ENCODE data around the gene PRM3. TPM values are rescaled to one million over a fixed set of nuclear protein-coding genes. Genes with fewer than 3 reads are reported as not detected.
"Not testable (repeated sequence)": the region's sequence is repeated elsewhere in the genome, so short reads cannot be mapped to it uniquely, and the experiment has no call there.

Gene PRM3
- total RNA-seq, 1 experiment from 2014 or later: not detected

DNA sequence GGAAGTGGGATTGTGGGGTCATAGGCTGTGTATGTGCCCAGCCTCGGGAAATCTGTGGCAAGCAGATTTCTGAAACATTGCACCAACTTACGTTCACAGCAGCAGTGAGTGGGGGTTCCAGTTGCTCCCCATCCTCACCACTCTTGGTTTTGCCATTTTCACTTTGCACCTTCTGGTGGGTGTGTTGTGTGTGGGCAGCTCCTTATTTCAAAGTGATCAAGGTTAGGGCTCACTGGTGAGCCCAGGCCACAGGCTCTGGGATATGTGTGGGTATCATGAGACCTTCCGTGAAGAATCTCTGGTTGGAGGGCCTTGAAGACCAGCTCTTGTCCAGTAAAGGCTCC lies 37.2 kb upstream of the PRM3 start:
- no peak overlapping the region for H3K4me3 ChIP-seq
- peaks cover 67% of the 10 kb centered on the region for H3K4me1 ChIP-seq (replicated peaks)
- H3K9me3 ChIP-seq (replicated peaks): no peaks in the 10 kb centered on the region
- no peaks in the 10 kb centered on the region for H3K36me3 ChIP-seq
- no peaks in the 10 kb centered on the region for H3K27me3 ChIP-seq (replicated peaks)
- peak overlapping the region; percentile 69 for H3K27ac ChIP-seq
- no peak for DNase-seq (ENCODE audit: low read depth in 1 of 2, low spot score in 2 of 2)

GRCh38 chr16:11309895-11310633 lies 36.6 kb upstream of the PRM3 start:
- Histone ChIP-seq H3K4me1 (replicated peaks) (peaks cover 63% of the 10 kb centered on the region), H3K27ac (peak overlapping the region; percentile 69), H3K9me3 (replicated peaks) (no peaks in the 10 kb centered on the region), H3K36me3 (no peaks in the 10 kb centered on the region), H3K4me3 (no peak overlapping the region), H3K27me3 (replicated peaks) (no peaks in the 10 kb centered on the region)
- DNase-seq (ENCODE audit: low read depth in 1 of 2, low spot score in 2 of 2): peak; percentile 94 to 98

DNA sequence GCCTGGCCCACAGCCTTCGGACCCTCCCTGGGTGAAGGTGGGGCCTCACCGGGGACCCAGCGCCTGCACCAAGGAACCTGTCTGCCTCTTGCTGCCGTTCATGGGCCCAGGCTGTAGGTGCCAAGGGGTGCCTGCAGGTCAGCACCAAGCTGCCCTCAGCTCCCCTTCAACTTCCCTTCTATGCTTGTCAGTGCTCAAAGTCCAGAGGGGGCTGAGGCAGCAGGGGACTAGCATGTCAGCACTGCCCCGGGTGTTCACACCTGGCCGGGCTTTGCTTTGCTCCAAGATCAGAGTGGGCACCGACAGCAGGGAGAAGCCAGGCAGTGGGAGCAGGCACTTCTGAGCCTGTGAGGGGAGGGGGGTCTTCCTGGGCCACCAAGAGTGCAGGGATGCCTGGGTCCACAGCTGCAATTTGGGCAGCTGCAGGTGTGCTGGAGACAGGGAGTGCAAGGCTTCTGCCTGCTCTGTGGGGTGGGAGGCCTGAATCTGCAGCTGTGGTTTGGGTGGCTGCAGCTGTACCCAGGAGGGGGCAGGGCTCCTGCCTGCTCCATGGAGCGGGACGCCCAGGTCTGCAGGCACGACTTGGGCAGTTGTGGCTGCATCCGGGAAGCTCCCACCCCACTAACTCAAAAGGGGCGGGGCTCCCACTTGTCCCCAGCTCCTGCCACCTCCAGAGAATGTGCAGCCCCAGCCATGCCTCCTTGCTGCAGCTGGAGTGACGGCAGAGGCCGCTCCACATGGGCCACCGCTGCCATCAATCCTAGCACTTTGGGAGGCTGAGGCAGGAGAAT lies 35.3 kb upstream of the PRM3 start:
- no peak for DNase-seq (ENCODE audit: low read depth in 1 of 2, low spot score in 2 of 2)
- no peaks in the 10 kb centered on the region for H3K36me3 ChIP-seq
- H3K4me1 ChIP-seq (replicated peaks): peaks cover 55% of the 10 kb centered on the region
- H3K9me3 ChIP-seq (replicated peaks): no peaks in the 10 kb centered on the region
- H3K27ac ChIP-seq: no peak overlapping the region
- H3K4me3 ChIP-seq: no peak overlapping the region
- H3K27me3 ChIP-seq (replicated peaks): no peaks in the 10 kb centered on the region

- H3K4me1 ChIP-seq (replicated peaks): peaks cover 50% of the 10 kb centered on the region
- H3K27ac ChIP-seq: no peak overlapping the region
- DNase-seq (ENCODE audit: low read depth in 1 of 2, low spot score in 2 of 2): no peak
- H3K9me3 ChIP-seq (replicated peaks): no peaks in the 10 kb centered on the region
- no peak overlapping the region for H3K4me3 ChIP-seq
- H3K27me3 ChIP-seq (replicated peaks): no peaks in the 10 kb centered on the region
- no peaks in the 10 kb centered on the region for H3K36me3 ChIP-seq
Measured at GRCh38 chr16:11307639-11308492, 34.4 kb upstream of the PRM3 start.

DNA sequence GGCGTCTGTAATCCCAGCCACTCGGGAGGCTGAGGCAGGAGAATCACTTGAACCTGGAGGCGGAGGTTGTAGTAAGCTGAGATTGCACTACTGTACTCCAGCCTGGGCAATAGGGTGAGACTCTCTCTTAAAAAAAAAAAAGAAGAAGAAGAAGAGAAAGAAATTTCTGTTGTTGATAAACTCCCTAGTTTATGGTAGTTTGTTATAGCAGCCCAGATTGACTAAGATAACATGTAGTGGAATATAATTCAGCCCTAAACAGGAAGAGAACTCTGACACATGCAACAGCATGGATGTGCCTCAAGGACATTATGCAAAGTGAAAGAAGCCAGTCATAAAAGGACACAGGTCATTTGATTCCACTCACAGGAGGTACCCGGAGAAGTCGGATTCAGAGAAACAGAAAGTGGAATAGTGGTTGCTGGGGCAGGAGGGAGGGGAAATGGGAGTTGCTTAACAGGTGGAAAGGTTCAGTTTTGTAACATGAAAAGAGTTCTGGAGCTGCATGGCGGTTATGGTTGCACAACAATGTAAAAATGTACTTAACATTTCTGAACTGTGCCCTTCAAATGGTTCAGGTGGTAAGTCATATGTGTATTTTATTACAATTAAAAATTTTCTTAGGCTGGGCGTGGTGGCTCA lies 33.7 kb upstream of the PRM3 start:
- H3K9me3 ChIP-seq (replicated peaks): no peaks in the 10 kb centered on the region
- H3K36me3 ChIP-seq: no peaks in the 10 kb centered on the region
- H3K4me1 ChIP-seq (replicated peaks): peaks cover 46% of the 10 kb centered on the region
- no peak for DNase-seq (ENCODE audit: low read depth in 1 of 2, low spot score in 2 of 2)
- no peak overlapping the region for H3K27ac ChIP-seq
- no peaks in the 10 kb centered on the region for H3K27me3 ChIP-seq (replicated peaks)
- no peak overlapping the region for H3K4me3 ChIP-seq

GRCh38 chr16:11306381-11306780 lies 33.0 kb upstream of the PRM3 start:
- no peak for DNase-seq (ENCODE audit: low read depth in 1 of 2, low spot score in 2 of 2)
- Histone ChIP-seq H3K36me3 (no peaks in the 10 kb centered on the region), H3K27me3 (replicated peaks) (no peaks in the 10 kb centered on the region), H3K9me3 (replicated peaks) (no peaks in the 10 kb centered on the region), H3K27ac (no peak overlapping the region), H3K4me3 (no peak overlapping the region), H3K4me1 (replicated peaks) (peaks cover 46% of the 10 kb centered on the region)

GRCh38 chr16:11303405-11304138 lies 30.1 kb upstream of the PRM3 start:
- no peaks in the 10 kb centered on the region for H3K27me3 ChIP-seq (replicated peaks)
- H3K4me3 ChIP-seq: no peak overlapping the region
- no peak overlapping the region for H3K27ac ChIP-seq
- no peaks in the 10 kb centered on the region for H3K36me3 ChIP-seq
- no peak for DNase-seq (ENCODE audit: low read depth in 1 of 2, low spot score in 2 of 2)
- H3K9me3 ChIP-seq (replicated peaks): no peaks in the 10 kb centered on the region
- H3K4me1 ChIP-seq (replicated peaks): peaks cover 18% of the 10 kb centered on the region

DNA sequence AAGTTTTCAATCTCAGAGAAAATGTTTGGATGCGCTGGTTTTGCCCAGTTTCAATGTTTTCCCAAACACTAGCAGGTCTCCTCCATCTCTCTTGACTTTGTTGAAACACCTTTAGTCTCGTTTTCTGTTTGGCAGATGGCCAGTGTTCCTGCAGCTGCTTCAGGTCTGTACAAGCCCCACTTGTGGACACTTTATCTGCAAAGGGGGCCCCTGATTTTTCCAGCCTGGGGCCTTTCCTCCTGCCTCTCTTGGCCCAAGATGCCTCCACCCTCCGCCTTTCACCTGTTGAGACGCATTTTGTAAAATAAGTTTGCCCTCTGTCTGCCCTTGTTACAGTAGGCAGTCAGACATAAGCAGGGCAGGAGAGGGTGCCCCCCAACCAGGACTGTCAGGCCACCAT lies 29.5 kb upstream of the PRM3 start:
- no peak overlapping the region for H3K4me3 ChIP-seq
- no peak for DNase-seq (ENCODE audit: low read depth in 1 of 2, low spot score in 2 of 2)
- no peak overlapping the region for H3K27ac ChIP-seq
- no peaks in the 10 kb centered on the region for H3K27me3 ChIP-seq (replicated peaks)
- H3K9me3 ChIP-seq (replicated peaks): no peaks in the 10 kb centered on the region
- no peaks in the 10 kb centered on the region for H3K36me3 ChIP-seq
- peaks cover 18% of the 10 kb centered on the region for H3K4me1 ChIP-seq (replicated peaks)

- H3K4me1 ChIP-seq (replicated peaks): peaks cover 29% of the 10 kb centered on the region
- no peak for DNase-seq (ENCODE audit: low read depth in 1 of 2, low spot score in 2 of 2)
- H3K36me3 ChIP-seq: no peaks in the 10 kb centered on the region
- H3K9me3 ChIP-seq (replicated peaks): no peaks in the 10 kb centered on the region
- no peak overlapping the region for H3K4me3 ChIP-seq
- H3K27me3 ChIP-seq (replicated peaks): no peaks in the 10 kb centered on the region
- no peak overlapping the region for H3K27ac ChIP-seq
Measured at GRCh38 chr16:11301645-11302501, 28.4 kb upstream of the PRM3 start.

DNA sequence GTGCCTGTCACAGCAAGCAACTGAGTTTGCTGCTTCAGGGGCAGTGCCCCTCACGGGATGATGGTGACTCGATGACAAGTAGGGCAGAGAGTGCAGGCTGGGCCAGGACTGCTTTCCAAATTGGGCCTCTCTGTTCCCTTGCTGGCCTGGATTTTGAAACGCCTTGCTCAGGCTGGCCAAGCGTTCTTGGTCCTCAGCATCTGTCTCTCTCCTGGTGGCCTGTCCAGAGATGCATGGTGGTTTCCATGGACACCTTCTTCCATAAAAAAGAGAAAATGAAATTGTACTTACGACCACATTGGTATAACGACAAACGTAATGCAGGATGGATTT lies 27.1 kb upstream of the PRM3 start:
- no peaks in the 10 kb centered on the region for H3K9me3 ChIP-seq (replicated peaks)
- H3K27ac ChIP-seq: no peak overlapping the region
- H3K36me3 ChIP-seq: no peaks in the 10 kb centered on the region
- peaks cover 37% of the 10 kb centered on the region for H3K4me1 ChIP-seq (replicated peaks)
- DNase-seq (ENCODE audit: low read depth in 1 of 2, low spot score in 2 of 2): no peak
- no peak overlapping the region for H3K4me3 ChIP-seq
- H3K27me3 ChIP-seq (replicated peaks): no peaks in the 10 kb centered on the region

- no peak for DNase-seq (ENCODE audit: low read depth in 1 of 2, low spot score in 2 of 2)
- Histone ChIP-seq H3K4me1 (replicated peaks) (peaks cover 37% of the 10 kb centered on the region), H3K27me3 (replicated peaks) (no peaks in the 10 kb centered on the region), H3K4me3 (no peak overlapping the region), H3K9me3 (replicated peaks) (no peaks in the 10 kb centered on the region), H3K36me3 (no peaks in the 10 kb centered on the region), H3K27ac (no peak overlapping the region)
Measured at GRCh38 chr16:11299865-11300559, 26.6 kb upstream of the PRM3 start.

DNA sequence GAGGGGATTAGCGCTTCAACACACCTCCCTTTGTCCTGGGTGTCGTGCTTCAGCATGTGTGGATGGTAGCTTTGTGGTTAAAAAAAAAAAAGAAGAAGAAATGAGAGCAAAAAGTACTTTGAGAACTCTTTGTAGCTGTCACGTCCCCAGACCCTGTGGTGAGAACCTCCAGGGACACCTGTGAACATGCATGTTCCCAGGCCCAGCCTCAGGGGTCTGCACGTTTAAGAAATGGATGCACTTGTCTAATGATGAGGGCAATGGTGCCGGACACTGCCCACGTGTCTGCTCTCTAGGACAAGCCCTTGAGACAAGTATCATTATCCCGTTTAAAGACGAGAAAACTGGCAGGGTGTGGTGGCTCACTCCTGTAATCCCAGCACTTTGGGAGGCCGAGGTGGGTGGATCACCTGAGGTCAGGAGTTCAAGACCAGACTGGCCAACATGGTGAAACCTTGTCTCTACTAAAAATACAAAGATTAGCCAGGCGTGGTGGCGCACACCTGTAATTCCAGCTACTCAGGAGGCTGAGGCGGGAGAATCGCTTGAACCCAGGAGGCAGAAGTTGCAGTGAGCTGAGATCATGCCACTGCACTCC lies 25.6 kb upstream of the PRM3 start:
- H3K4me3 ChIP-seq; H3K27me3 ChIP-seq (replicated peaks); DNase-seq (ENCODE audit: low read depth in 1 of 2, low spot score in 2 of 2); H3K27ac ChIP-seq; H3K36me3 ChIP-seq; H3K9me3 ChIP-seq (replicated peaks): not testable (repeated sequence)
- peaks cover 35% of the 10 kb centered on the region for H3K4me1 ChIP-seq (replicated peaks)
